NOMO-1 treated with DMSO at 0.1 percent for 48 hours (cell line): ENCODE results near the gene PLIN5.

Experiments
- DNase-seq: peaks from one replicate; lab custom pipeline; 2025; ENCODE audit not compliant: unreplicated experiment; lab: John Stamatoyannopoulos, UW

The PLIN5 gene

DNA sequence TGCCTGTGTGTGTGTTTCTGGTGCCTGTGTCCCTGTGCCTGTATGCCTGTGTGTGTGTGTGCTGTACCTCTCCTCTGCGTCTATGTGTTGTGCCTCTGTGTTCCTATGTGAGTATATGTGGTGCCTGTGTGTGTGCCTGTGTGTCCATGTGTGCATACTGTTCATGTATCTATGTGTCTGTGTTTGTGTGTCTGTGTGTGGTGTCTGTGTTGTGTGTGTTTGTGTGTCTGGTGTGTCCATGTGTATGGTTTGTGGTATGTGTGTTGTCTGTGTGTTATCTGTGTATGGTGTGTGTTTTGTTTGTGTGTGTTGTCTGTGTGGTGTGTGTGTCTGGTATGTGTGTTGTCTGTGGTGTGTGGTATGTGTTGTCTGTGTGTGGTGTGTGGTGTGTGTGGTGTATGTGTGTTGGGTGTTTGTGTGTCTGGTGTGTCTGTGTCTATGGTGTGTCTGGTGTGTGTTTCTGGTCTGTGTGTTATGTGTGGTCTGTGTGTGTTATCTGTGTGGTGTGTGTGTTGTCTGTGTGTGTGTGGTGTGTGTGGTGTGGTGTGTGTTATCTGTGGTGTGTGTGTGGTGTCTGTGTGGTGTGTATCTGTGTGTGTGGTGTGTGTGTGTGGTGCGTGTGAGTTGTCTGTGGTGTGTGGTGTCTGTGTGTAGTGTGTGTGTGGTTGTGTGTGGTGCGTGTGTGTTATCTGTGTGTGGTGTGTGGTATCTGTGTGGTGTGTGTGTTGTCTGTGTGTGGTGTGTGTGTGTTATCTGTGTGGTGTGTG lies 42.5 kb downstream of the PLIN5 start:
- DNase-seq = no peak

DNA sequence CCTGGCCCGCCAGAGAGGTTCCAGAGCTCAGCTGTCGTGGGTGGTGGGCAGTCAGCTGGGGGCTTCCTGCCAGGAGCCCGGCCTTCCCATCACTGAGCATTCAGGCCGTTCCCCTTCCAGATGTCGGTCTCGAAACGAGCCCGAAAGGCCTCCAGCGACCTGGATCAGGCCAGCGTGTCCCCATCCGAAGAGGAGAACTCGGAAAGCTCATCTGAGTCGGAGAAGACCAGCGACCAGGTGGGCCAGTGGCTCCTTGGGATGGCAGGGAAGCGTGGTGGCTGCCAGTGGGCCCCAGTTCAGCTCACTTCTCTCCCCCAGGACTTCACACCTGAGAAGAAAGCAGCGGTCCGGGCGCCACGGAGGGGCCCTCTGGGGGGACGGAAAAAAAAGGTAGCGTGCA lies 43.6 kb downstream of the PLIN5 start:
- DNase-seq = no peak

DNA sequence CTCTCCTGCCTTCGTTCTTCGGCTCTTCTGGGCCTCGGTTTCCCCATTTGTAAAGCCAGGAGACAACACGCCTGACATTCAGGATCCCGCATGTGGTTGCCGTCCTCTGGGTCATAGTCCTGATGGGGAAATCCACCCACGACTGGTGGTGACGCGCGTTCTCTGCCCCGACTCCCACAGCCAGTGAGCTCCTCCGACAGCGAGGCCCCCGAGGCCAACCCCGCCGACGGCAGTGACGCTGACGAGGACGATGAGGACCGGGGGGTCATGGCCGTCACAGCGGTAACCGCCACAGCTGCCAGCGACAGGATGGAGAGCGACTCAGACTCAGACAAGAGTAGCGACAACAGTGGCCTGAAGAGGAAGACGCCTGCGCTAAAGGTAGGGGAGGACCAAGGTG lies 46.5 kb downstream of the PLIN5 start:
- no peak for DNase-seq

DNA sequence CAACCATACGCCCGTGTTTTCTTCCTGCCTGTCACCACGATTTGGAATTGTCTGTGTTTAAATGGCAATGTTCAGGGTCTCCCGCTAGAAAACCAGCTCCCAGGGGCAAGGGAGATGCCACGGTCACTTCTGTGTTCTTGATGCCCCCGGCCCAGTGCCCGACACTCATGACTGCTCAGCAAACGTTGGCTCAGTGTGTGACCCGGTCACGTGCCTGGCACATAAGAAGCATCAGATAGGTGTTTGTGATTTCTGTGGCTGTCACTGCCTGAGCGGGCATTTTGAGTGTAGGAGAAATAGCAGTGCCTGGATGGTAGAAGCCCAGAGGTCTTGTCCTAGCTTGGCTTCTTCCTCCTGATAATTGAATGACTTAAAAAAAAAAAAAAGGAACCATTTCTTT lies 47.5 kb downstream of the PLIN5 start:
- DNase-seq = no peak

DNA sequence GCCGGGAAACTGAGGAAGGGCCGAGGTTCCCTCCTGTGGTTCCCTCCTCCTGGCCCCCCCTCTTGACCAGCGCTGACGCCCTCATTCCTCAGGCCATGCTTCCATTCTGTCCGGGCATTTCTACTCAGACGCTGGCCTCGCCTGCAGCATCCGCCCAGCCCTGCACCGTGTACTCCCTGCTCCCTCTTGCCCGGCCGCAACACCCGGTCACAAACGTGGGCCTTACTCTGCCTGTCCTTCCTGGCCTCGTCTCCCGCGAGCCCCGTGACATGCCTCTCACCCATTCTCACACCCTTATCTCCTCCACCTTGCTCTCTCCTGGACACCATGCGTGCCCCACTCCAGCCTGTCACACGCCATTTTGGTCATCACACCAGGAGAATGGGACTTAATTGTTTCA lies 51.6 kb downstream of the PLIN5 start:
- DNase-seq = no peak

DNA sequence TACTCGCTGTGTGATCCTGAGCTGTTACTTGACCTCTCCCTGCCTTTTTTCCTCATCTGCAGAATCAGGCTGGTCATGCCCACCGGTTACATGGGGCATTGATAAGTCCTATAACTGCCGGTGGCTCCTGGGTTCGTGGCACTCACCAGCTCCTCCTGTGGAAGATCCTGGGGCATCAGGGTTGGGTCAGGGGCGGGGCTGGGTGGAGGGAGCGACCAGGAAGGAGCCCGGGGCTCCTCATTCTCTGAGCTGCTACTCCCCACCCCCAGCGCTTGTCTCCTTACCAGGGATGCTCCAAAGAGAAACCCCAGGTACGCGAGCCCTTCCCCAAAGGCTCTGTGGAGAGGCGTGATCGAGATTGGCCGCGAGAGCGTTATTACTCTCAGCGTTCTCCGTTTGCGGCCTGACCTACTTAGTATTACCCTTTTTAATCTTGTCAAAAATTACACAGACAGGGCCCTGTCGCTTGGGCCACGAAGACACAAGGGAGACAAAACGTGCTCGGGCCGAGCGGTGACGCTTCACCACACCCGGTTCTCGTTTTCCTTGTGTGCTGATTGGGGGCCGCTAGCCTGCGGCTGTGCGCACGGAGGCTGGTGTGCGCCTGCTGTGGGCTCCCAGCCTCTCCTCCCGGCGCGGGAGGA lies 52.2 kb downstream of the PLIN5 start:
- no peak for DNase-seq

DNA sequence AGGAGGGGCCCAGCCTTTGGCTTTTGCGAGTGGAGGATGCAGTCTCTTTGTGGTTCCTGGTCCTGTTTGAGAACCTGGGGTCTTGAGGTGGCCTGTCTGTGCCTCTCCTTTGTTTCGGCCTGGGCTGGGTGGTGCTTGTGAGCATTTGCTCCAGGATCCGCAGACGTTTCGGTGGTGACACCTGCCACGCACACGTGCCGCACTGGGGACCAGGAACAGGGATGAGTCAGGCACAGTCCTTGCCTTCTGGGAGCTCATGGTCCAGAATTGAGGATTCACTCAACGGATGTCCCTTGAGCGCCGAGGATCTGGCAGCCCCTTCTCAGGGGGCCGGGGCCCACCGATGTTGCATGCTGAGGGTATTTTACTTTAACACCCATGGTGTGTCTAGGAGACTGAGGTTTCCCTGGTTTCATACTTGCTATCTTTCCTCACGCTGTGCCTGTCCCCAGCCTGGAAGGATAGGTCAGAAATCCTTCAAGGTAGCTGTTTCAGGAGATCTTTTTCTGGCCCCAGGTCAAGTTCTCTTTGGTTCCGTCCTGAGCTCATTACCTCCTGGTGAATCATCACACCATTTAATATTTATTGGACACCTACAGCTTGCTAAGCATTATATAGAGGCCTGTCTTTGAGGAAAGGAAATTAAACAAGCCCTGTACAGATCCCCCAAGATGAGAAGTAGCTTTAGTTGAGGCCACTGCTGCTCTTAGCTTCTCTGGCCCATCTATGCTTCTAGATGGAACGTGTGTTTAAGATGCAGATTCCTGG lies 57.8 kb downstream of the PLIN5 start:
- DNase-seq = no peak

DNA sequence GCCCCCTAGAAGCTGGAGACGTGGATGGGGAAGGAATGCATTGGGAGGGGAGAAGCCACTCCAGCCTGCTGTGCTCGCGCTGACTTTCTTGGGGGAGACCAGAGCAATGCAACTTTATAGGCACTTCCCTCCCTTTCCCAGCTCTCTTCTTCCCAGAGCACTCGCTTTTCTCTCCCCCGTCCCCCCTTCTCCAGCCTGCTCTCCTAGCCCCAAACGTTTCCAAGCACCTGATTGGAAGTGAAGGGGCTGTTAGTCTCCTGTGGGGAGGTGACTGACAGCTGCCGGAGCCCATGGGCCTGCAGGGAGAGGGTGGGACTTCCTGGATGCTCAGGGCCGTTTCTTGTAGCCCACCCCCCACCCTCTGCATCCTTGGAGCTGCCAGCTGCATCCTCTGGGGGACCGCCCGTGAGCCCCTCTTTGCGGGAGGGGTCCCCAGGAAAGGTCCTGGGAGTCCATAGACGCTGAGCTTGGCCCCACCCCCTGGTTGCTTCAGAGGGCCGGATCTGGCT lies 60.5 kb downstream of the PLIN5 start:
- no peak for DNase-seq

DNA sequence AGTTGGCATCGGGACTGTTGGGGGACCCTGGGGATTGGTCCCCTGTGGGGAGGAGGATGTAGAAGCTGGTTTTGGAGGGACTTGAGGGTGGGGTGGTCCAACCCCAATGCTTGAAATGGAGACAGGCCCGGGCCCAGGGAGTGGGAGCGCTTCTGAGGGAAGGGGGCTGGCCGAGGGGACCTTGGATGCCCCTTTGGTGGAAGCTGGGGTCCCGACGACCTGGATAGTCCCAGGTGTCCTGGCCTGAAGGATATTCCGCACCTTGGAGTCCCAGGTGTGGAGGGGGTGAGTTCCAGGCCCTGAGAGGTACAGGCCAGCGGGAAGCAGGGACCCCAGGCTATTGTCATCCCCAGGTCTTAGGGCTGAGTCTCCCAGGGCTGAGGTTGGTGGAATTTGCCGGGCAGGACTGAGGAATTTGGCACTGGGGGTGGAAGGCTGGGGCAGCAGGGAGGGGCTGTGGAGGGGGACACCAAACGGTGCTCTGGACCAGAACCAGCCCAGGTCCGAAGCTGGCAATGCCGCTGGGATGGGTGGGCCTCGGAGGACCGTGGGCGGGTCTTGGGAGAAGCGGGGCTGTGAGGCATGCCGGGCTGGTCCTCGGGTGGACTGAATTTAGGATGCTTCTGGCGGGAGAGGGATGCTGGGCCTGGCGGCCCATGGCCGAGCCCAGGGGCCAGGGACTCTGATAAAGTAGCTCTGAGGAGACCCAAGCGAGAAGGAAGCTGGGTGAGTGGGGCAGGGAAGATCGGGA lies 61.1 kb downstream of the PLIN5 start:
- DNase-seq = no peak

DNA sequence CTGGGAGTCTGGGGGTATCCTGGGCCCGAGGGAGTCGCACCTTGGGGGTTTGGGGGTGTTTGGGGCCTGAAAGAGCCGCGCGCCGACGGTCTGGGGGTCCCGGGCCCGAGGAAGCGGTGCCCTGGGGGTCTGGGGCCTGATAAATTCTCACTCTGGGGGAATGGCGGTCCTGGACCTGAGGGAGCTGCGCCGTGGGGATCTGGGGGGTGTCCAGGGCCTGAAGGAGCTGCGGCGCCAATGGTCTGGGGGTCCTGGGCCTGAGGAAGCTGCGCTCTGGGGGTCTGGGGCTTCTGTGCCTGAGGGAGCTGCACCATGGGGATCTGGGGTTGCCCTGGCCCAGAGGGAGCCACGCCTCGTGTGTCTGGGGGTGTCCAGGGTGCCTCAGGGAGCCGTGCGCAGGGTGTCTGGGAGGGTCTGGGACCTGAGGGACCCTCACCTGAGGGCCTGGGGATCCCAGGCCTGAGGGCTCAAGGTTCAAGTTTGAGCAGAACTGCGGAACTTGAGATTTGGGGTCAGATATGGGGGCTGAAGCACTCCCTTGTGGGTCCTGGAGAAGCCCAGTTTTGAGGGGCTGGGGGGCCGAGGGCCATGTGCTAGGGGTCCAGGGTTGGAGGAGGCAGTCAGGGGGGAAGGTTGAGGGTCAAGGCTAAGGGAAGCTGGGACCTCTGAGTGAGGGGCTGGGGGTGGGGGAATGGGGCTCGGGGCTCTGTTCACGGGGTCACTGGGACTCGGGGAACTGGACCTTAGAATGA lies 61.8 kb downstream of the PLIN5 start:
- DNase-seq = no peak
